SK-N-MC (cell line): ENCODE results near the gene RGL2.
"Not testable (repeated sequence)": the region's sequence is repeated elsewhere in the genome, so short reads cannot be mapped to it uniquely, and the experiment has no call there.

Experiments
- DNase-seq: peaks from one replicate; pipeline ENCODE4 v3.0.0-alpha.2; 2011; ENCODE audit warnings: low read depth, low spot score
- H3K27ac ChIP-seq: fragments of 200-600 bp; sonication (generic); 2 replicates; pipeline ENCODE4 v1.5.1; 2016; ENCODE audit warnings: mixed run types
- H3K36me3 ChIP-seq: fragments of 200-600 bp; sonication (generic); 2 replicates; pipeline ENCODE4 v1.6.1; 2017; ENCODE audit warnings: antibody characterized with exemption, low read length, mixed read lengths; ENCODE audit not compliant: insufficient read depth
- H3K4me3 ChIP-seq: fragments of 200-600 bp; sonication (generic); 2 replicates; pipeline ENCODE4 v1.5.1; 2016
- H3K9ac ChIP-seq: fragments of 200-600 bp; sonication (generic); 2 replicates; pipeline ENCODE4 v1.8.0; 2017; ENCODE audit warnings: mixed run types, mixed read lengths; ENCODE audit not compliant: insufficient read length
- H3K9me3 ChIP-seq: fragments of 200-600 bp; sonication (generic); 2 replicates; pipeline ENCODE4 v1.6.1; 2017; ENCODE audit warnings: low read depth, mild to moderate bottlenecking, antibody characterized with exemption, low read length, moderate library complexity, mixed read lengths
- EZH2 ChIP-seq: fragments of 200-600 bp; sonication (generic); IDR thresholded peaks from one replicate; pipeline ENCODE4 v1.6.1; 2017; ENCODE audit warnings: antibody characterized with exemption
- FOXP2 ChIP-seq: optimal IDR thresholded peaks from 2 replicates; pipeline ENCODE3; 2011; ENCODE audit warnings: mild to moderate bottlenecking, moderate library complexity; ENCODE audit not compliant: insufficient read depth; ENCODE audit errors: extremely low read length, control extremely low read depth
- POLR2AphosphoS5 ChIP-seq: IDR thresholded peaks from 2 replicates; pipeline ENCODE4 v1.6.1; 2012; ENCODE audit warnings: mild to moderate bottlenecking, low read depth, low read length, borderline replicate concordance

The RGL2 gene

DNA sequence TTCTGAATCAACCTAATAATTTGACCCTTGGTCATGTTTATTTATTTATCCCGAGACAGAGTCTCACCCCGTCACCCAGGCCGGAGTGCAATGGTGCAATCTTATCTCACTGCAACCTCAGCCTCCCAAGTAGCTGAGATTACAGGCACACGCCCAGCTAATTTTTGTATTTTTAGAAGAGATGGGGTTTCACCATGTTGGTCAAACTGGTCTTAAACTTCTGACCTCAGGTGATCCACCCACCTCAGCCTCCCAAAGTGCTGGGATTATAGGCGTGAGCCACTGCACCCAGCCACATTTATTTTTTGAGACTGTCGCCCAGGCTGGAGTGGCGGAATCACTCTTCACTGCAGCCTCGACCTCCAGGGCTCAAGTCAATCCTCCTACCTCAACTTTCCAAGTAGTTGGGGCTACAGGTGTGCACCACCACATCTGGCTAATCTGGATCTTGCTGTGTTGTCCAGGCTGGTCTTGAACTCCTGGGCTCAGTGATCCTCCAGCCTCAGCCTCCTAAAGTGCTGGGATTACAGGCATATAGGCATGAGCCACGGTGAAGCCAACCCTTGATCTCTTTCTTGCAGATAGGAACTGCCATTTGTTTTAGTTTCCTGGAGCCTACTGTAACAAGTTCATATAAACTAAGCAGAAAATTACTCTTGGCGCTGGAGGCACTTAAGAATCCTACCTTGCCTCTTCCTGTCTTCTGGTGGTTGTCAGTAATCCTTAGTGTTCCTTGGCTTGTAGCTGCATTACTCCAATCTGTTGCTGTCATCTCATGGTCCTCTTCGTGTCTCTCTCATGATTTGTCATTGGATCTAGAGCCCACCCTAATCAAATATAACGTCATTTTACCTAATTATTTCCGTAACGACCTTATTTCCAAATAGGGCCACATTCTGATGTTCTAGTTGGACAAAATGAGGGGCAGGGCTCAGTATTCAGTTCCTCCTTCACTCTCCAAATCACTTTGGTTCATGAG, 24.5 kb downstream of the RGL2 start:
- peaks cover 51% of the 10 kb centered on the region for H3K36me3 ChIP-seq
- TF ChIP-seq FOXP2 (no peak), POLR2AphosphoS5 (peak; percentile 39)
- no peak for DNase-seq

DNA sequence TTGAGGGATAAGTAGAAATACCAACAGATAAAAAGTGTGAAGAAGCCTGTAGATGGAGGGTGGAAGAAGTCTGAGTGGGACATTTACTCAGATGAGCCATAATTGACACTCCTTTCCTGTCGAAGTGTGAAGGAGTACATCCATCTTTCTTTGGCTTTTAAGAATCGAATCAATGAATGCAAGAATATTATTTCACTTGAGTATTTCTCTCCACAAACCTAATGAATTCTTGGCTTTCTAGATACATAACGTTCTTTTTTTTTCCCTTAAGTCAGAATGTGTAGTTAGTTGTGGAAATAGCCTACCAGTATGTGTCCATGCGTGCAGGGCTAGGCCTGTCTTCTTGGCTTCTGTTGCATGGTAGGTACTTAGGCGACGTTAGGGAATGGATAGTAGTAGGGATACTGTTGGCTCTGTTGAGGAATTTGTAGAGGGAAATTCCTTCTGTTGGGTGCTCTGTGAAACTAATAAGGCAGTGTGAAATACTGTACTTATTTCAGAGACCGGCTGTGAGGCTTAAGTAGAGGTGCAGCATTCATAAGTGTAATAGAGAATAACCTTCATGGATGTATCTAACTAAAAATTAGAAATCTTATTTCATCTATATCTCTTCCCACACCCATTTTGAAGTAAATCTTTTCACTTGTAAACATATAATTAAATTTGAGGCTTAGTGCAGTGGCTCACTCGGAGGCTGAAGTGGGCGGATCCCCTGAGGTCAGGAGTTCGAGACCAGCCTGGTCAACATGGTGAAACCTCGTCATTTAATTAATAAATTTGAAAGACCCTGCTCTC, 25.4 kb downstream of the RGL2 start:
- no peak for DNase-seq
- H3K4me3 ChIP-seq = peak overlapping the region; percentile 99
- peaks cover 60% of the 10 kb centered on the region for H3K36me3 ChIP-seq
- peak overlapping the region; percentile 91 for H3K27ac ChIP-seq
- H3K9me3 ChIP-seq = no peaks in the 10 kb centered on the region
- H3K9ac ChIP-seq = peak overlapping the region; percentile 99
- no peak for TF ChIP-seq EZH2
- TF ChIP-seq POLR2AphosphoS5 = peak; percentile 53

More for the DNA sequence above, 24.5 kb downstream of the RGL2 start:
- Histone ChIP-seq H3K4me3 (peak overlapping the region; percentile 99), H3K9ac (peak overlapping the region; percentile 99), H3K27ac (peak overlapping the region; percentile 91), H3K9me3 (no peaks in the 10 kb centered on the region)

DNA sequence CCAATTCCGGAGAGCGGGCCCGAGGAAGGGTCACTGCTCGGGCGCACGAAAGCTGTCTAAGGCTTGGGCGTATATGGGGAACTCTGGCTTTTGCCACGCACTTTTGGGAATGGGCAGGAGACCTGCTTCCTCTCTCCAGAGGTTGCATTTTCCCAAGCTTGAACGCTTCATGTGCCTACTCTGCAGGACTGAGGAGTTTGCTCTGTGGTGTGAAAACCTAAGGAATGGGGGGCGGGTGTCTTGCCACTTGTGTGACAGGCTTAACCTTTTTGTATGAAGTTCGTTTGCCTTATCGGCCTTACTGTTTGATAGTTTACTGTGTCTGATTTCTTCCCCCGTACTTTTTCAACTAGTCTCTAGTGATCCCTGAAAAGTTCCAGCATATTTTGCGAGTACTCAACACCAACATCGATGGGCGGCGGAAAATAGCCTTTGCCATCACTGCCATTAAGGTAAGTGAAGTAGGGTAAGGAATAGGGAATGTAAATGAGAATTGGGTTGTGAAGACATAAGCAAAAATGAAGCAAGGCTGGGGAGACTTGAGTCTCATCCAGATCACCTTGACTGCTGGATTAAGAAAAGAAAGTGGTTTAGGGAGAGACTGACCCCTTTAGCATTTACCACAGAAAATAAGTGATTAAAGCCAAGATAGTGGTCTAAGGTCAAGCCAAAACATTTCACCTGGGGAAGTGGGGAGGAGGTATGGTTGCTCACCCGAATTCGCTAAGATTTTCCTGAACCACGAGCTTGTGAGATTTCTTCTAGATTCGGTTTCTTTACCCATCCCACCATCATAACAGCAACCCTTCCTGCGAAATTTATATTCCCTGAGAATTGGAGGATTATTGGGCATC, 26.2 kb downstream of the RGL2 start:
- TF ChIP-seq POLR2AphosphoS5 = no peak
- peak; percentile 1 for TF ChIP-seq FOXP2
- TF ChIP-seq EZH2 = no peak
- Histone ChIP-seq H3K36me3 (peaks cover 68% of the 10 kb centered on the region), H3K9me3 (no peaks in the 10 kb centered on the region), H3K9ac (peak overlapping the region; percentile 99), H3K27ac (peak overlapping the region; percentile 91), H3K4me3 (peak overlapping the region; percentile 99)
- no peak for DNase-seq

DNA sequence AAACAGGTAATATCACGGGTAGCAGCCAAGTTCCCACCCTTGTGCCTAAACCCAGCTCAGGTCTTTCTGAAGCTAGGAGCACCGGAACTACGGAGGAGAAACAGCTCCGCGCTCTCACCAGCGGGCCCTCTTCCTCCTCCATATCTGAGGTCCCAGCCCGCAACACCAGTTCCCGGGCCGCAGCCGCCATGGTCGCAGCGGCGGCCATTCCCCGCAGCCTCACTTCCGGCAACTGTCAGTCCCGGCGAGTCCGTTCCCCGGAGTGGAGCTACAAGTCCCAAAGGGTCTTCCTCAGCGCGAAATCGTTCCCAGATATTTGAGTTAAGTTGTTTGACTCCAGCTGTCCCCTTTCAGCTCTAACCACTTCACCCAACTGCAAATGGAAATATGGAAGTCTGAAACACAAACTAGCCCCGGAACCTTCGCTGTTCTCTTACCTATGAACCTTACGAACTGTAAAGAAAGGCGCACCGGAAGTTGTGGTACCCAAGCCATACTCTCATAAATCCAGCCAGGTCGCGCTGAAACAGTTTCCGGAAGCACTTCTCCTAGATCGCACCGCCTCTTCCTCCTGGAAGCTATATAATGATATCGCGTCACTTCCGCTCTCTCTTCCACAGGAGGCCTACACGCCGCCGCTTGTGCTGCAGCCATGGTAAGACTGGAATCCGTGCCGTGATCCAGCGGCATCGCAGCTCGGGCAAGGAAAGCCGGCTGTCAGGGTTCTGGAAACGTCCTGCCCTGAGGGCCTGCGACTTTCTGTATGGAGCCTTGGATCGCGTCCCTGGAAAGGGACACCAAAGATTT, 27.1 kb downstream of the RGL2 start, which contains the start of the genes RPS18 and VPS52:
TSS of gene RPS18 (plus strand) at position 608 of the 807 bp plus-strand sequence. CDS start at position 653, 45 bp downstream.
TSS of gene VPS52 (minus strand) at position 409 of the 807 bp plus-strand sequence. CDS start at position 208, 201 bp downstream.
- H3K27ac ChIP-seq = peak within 1 kb of the TSS; percentile 99
- H3K9me3 ChIP-seq = no peaks in the 10 kb centered on the region
- H3K4me3 ChIP-seq = peak within 1 kb of the TSS; percentile 99
- H3K9ac ChIP-seq = peak within 1 kb of the TSS; percentile 99
- peak; percentile 100 for TF ChIP-seq POLR2AphosphoS5
- peak; percentile 20 for TF ChIP-seq FOXP2
- no peak for TF ChIP-seq EZH2
- DNase-seq = peak; percentile 100
- peaks cover 73% of the 10 kb centered on the region for H3K36me3 ChIP-seq

DNA sequence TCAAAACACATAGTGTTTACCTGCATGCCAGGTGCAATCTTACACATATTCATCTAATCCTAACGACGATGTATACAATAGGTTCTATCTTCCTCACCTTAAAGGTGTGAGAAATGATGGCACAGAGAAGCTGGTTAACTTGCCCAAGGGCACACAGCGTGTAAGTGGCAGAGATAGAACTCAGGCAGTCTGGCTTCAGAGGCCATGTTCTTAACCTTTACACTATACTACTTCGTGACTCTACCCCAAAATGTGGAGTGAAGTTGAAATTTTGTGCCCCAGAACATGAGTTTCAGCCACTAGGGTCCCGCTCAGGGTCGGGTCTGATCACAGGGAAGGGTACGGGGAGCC, 27.6 kb downstream of the RGL2 start:
- Histone ChIP-seq H3K9ac (peak overlapping the region; percentile 99), H3K27ac (peak overlapping the region; percentile 99), H3K9me3 (no peaks in the 10 kb centered on the region), H3K4me3 (peak overlapping the region; percentile 99), H3K36me3 (peaks cover 67% of the 10 kb centered on the region)
- DNase-seq = no peak
- TF ChIP-seq EZH2 (no peak), FOXP2 (no peak), POLR2AphosphoS5 (no peak)

DNA sequence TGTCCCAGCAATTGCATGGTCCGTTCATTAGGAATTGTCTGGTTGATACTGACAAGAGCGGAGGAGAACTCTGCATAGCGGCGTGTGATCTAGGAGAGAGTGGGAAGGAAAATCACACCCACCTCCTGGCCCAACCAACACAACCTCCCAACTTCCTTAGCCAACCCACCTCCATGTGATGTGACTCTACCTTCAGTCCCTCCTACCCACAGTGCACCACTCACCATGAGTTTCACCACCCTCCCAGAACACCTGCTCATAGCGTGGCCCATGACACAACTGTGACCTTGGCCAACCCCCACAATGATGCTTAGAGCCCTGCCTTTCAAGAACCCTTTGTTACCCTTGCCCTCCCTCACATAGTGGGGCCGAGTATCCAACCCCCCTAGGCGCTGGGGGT, 34.7 kb downstream of the RGL2 start:
- no peak overlapping the region for H3K9ac ChIP-seq
- H3K4me3 ChIP-seq = no peak overlapping the region
- no peaks in the 10 kb centered on the region for H3K9me3 ChIP-seq
- no peak for TF ChIP-seq FOXP2
- no peak for TF ChIP-seq EZH2
- no peak for TF ChIP-seq POLR2AphosphoS5
- no peak for DNase-seq
- peaks cover 44% of the 10 kb centered on the region; the same call in 1 of the 2 replicates for H3K36me3 ChIP-seq
- H3K27ac ChIP-seq = no peak overlapping the region

DNA sequence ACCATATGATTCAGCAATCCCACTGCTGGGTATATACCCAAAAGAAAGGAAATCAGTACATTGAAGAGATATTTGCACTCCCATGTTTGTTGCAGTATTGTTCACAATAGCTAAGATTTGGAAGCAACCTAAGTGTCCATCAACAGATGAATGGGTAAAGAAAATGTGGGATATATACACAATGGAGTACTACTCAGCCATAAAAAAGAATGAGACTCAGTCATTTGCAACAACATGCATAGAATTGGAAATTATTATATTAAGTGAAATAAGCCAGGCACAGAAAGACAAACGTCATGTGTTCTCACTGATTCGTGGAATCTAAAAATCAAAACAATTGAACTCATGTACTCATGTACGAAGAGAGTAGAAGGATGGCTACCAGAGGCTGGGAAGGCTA, 36.3 kb downstream of the RGL2 start:
- DNase-seq, H3K27ac ChIP-seq: not testable (repeated sequence)

More for the DNA sequence above, 36.3 kb downstream of the RGL2 start:
- H3K4me3 ChIP-seq, H3K9me3 ChIP-seq, H3K9ac ChIP-seq: not testable (repeated sequence)
- peaks cover 30% of the 10 kb centered on the region; the same call in 1 of the 2 replicates for H3K36me3 ChIP-seq
